Measurements from ENCODE around the gene WDR70.

- TF ChIP-seq EZH2 (IDR thresholded peaks at IDR 0.05; ENCODE audit: low read depth, low read length, severe bottlenecking) (no peak), MAX (IDR thresholded peaks at IDR 0.05) (no peak), CHD2 (IDR thresholded peaks at IDR 0.05; ENCODE audit: low read length) (no peak), SP2 (IDR thresholded peaks at IDR 0.05; ENCODE audit: low read length) (no peak), POLR2A (IDR thresholded peaks at IDR 0.05; ENCODE audit: control extremely low read depth in 1 of 2, low read depth in 2 of 2, low read length in 2 of 2) (no peak), GABPA (IDR thresholded peaks at IDR 0.05; ENCODE audit: borderline replicate concordance, insufficient read depth, low read length) (no peak), RAD21 (IDR thresholded peaks at IDR 0.05 in 1 of 2, conservative IDR thresholded peaks at IDR 0.05 in 1 of 2; ENCODE audit: low read depth in 2 of 2, low read length in 2 of 2) (no peak), CTCF (IDR thresholded peaks at IDR 0.05; ENCODE audit: control extremely low read depth in 1 of 3, insufficient read depth in 1 of 3, low read depth in 1 of 3, low read length in 3 of 3) (no peak), E2F6 (IDR thresholded peaks at IDR 0.05) (no peak), EP300 (IDR thresholded peaks at IDR 0.05; ENCODE audit: borderline replicate concordance in 1 of 2, low read depth in 2 of 2, low read length in 2 of 2) (no peak), RFX5 (IDR thresholded peaks at IDR 0.05; ENCODE audit: borderline replicate concordance, low read depth, low read length) (no peak), TBP (IDR thresholded peaks at IDR 0.05; ENCODE audit: low read depth, low read length) (no peak), TCF12 (IDR thresholded peaks at IDR 0.05; ENCODE audit: low read depth, low read length) (no peak), USF2 (IDR thresholded peaks at IDR 0.05; ENCODE audit: low read length) (no peak)
Observed at GRCh38 chr5:37552161-37552560, 173.0 kb downstream of the WDR70 start.
